ENCODE measurements around the gene FAM204A.

Gene FAM204A

DNA sequence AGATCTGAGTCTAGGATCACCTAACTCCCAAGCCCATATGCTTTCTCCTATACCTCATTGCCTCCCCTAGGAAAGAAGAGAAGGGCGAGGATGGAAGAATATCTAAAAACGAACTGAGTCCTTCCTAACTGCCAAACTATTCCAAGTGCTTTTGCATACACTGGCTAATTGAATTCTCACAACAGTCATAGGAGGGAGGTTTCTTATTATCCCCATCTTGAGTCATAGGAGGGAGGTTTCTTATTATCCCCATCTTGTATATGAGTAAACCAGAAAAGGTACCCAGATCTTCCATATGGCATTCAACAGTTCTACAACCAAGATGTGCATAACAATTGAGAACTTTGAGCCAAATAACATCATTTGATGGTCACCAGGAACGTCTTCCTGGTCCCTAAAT, 13.1 kb upstream of the FAM204A start:
- TF ChIP-seq, protein P1, sequence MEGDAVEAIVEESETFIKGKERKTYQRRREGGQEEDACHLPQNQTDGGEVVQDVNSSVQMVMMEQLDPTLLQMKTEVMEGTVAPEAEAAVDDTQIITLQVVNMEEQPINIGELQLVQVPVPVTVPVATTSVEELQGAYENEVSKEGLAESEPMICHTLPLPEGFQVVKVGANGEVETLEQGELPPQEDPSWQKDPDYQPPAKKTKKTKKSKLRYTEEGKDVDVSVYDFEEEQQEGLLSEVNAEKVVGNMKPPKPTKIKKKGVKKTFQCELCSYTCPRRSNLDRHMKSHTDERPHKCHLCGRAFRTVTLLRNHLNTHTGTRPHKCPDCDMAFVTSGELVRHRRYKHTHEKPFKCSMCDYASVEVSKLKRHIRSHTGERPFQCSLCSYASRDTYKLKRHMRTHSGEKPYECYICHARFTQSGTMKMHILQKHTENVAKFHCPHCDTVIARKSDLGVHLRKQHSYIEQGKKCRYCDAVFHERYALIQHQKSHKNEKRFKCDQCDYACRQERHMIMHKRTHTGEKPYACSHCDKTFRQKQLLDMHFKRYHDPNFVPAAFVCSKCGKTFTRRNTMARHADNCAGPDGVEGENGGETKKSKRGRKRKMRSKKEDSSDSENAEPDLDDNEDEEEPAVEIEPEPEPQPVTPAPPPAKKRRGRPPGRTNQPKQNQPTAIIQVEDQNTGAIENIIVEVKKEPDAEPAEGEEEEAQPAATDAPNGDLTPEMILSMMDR (conservative IDR thresholded peaks at IDR 0.05; ENCODE audit: low read depth, low read length): no peak
- Histone ChIP-seq H3K27ac (no peak overlapping the region), H3K4me2 (no peak overlapping the region), H3K79me2 (ENCODE audit: insufficient read depth, low read depth) (no peaks in the 10 kb centered on the region), H3K36me3 (ENCODE audit: insufficient read depth) (no peaks in the 10 kb centered on the region), H2AFZ (ENCODE audit: low read depth) (no peak overlapping the region), H3K4me1 (ENCODE audit: low read depth, poor library complexity, severe bottlenecking) (no peaks in the 10 kb centered on the region), H3K9ac (no peak overlapping the region), H4K20me1 (ENCODE audit: insufficient read depth) (no peaks in the 10 kb centered on the region), H3K4me3 (IDR thresholded peaks at IDR 0.05; ENCODE audit: insufficient read depth, low read depth, low read length) (no peak overlapping the region), H3K27me3 (ENCODE audit: insufficient read depth, low read depth) (no peaks in the 10 kb centered on the region)

DNA sequence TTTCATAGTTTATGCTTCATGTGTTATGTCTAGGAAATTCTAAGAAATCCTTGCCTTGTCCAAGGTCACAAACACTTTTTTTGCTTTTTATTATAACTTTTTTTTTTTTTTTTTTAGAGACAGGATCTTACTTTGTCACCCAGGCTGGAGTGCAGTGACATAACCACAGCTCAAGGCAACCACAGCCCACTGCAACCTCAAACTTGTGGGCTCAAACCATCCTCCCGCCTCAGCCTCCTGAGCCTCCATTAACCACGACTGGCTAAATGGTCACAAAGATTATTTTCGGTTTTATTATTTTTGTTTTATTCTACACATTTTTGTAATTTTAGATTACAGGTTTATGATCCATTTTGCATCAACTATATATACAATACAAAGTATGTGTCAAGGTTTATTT, 7.1 kb upstream of the FAM204A start:
- no peak overlapping the region for H3K9ac ChIP-seq
- no peaks in the 10 kb centered on the region for H4K20me1 ChIP-seq (ENCODE audit: insufficient read depth)
- no peak overlapping the region for H3K27ac ChIP-seq
- no peaks in the 10 kb centered on the region for H3K79me2 ChIP-seq (ENCODE audit: insufficient read depth, low read depth)
- H3K4me3 ChIP-seq (IDR thresholded peaks at IDR 0.05; ENCODE audit: insufficient read depth, low read depth, low read length): no peak overlapping the region
- TF ChIP-seq, protein P1 (conservative IDR thresholded peaks at IDR 0.05; ENCODE audit: low read depth, low read length): no peak
- no peaks in the 10 kb centered on the region for H3K27me3 ChIP-seq (ENCODE audit: insufficient read depth, low read depth)
- H3K36me3 ChIP-seq (ENCODE audit: insufficient read depth): no peaks in the 10 kb centered on the region
- no peak overlapping the region for H3K4me2 ChIP-seq
- no peak overlapping the region for H2AFZ ChIP-seq (ENCODE audit: low read depth)
- H3K4me1 ChIP-seq (ENCODE audit: low read depth, poor library complexity, severe bottlenecking): no peaks in the 10 kb centered on the region

DNA sequence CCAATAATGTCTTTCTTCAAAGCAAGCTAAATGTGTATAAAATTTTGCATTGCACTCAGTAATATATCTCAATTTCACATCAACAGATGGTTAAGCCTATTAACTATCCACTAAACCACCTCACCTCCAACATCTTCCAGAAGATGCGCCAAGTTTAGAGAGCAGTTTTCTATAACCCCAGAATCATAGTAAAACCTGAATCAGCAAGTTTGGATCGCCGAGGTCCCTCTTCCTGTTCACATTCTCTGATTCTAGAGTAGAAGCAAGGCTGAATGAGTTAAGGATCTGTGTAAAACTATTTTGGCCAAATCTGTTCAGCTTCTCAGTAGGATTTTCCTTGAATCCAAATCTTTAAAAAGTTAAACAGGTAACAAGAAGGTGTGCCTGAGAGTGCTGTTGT, 1.4 kb upstream of the FAM204A start:
- peaks cover 23% of the 10 kb centered on the region for H3K79me2 ChIP-seq (ENCODE audit: insufficient read depth, low read depth)
- no peaks in the 10 kb centered on the region for H4K20me1 ChIP-seq (ENCODE audit: insufficient read depth)
- peaks cover 24% of the 10 kb centered on the region for H3K4me1 ChIP-seq (ENCODE audit: low read depth, poor library complexity, severe bottlenecking)
- TF ChIP-seq, protein P1 (conservative IDR thresholded peaks at IDR 0.05; ENCODE audit: low read depth, low read length): no peak
- no peaks in the 10 kb centered on the region for H3K27me3 ChIP-seq (ENCODE audit: insufficient read depth, low read depth)
- no peaks in the 10 kb centered on the region for H3K36me3 ChIP-seq (ENCODE audit: insufficient read depth)
- H3K4me2 ChIP-seq: no peak overlapping the region
- H3K4me3 ChIP-seq (IDR thresholded peaks at IDR 0.05; ENCODE audit: insufficient read depth, low read depth, low read length): no peak overlapping the region
- peak overlapping the region; percentile 34; the same call in 1 of the 2 replicates for H2AFZ ChIP-seq (ENCODE audit: low read depth)
- H3K9ac ChIP-seq: no peak overlapping the region
- H3K27ac ChIP-seq: no peak overlapping the region

DNA sequence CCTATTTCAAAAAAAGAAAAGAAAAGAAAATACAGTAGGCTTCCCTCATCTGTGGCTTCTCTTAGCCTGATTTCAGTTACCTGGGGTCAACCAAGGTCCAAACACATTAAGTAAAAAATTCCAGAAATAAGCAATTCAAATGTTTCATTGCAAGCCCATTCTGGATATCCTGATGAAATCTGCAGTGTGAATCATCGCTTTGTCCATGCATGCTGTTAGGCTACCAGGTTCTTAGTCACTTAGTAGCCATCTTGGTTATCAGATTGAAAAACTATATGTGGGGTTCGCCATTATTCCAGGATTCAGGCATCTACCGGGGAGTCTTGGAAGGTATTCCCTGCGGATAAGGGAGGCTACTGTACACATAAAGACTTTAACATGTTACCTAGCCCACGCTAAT, 991 bp upstream of the FAM204A start:
- Histone ChIP-seq H3K36me3 (ENCODE audit: insufficient read depth) (no peaks in the 10 kb centered on the region), H3K79me2 (ENCODE audit: insufficient read depth, low read depth) (peaks cover 26% of the 10 kb centered on the region), H3K4me2 (peak overlapping the region; percentile 27; the same call in 1 of the 2 replicates), H3K4me1 (ENCODE audit: low read depth, poor library complexity, severe bottlenecking) (peaks cover 24% of the 10 kb centered on the region), H4K20me1 (ENCODE audit: insufficient read depth) (no peaks in the 10 kb centered on the region), H2AFZ (ENCODE audit: low read depth) (peak overlapping the region; percentile 60; the same call in 1 of the 2 replicates), H3K9ac (no peak overlapping the region), H3K4me3 (IDR thresholded peaks at IDR 0.05; ENCODE audit: insufficient read depth, low read depth, low read length) (no peak overlapping the region), H3K27me3 (ENCODE audit: insufficient read depth, low read depth) (no peaks in the 10 kb centered on the region), H3K27ac (no peak overlapping the region)
- TF ChIP-seq, protein P1 (conservative IDR thresholded peaks at IDR 0.05; ENCODE audit: low read depth, low read length): no peak
